GDM1 (cell line): ENCODE data around the gene GBP6.
"Not testable (repeated sequence)": the region's sequence is repeated elsewhere in the genome, so short reads cannot be mapped to it uniquely, and the experiment has no call there.

ENCODE experiments used
- DNase-seq: peaks from one replicate; lab custom pipeline; 2025; lab: John Stamatoyannopoulos, UW

GBP6 gene

GRCh38 chr1:89363638-89364536 lies at the start of gene GBP6:
TSS of gene GBP6 (plus strand) at chr1:89364059. CDS start at chr1:89368552, 4,493 bp downstream.
- no peak for DNase-seq

GRCh38 chr1:89322402-89322801 lies 41.5 kb upstream of the GBP6 start:
- no peak for DNase-seq

GRCh38 chr1:89331890-89332289 lies 32.0 kb upstream of the GBP6 start:
- no peak for DNase-seq

- no peak for DNase-seq
Observed at GRCh38 chr1:89332461-89332860, 31.4 kb upstream of the GBP6 start.

- DNase-seq: no peak
Observed at GRCh38 chr1:89335486-89335885, 28.4 kb upstream of the GBP6 start.

- no peak for DNase-seq
Observed at GRCh38 chr1:89337903-89338302, 26.0 kb upstream of the GBP6 start.

- DNase-seq: no peak
Observed at GRCh38 chr1:89339039-89339438, 24.8 kb upstream of the GBP6 start.

GRCh38 chr1:89345479-89345878 lies 18.4 kb upstream of the GBP6 start:
- not testable (repeated sequence) for DNase-seq

GRCh38 chr1:89347296-89347695 lies 16.6 kb upstream of the GBP6 start:
- no peak for DNase-seq

GRCh38 chr1:89350298-89350697 lies 13.6 kb upstream of the GBP6 start:
- no peak for DNase-seq

GRCh38 chr1:89351597-89352311 lies 12.1 kb upstream of the GBP6 start:
- DNase-seq: no peak

GRCh38 chr1:89352421-89352820 lies 11.4 kb upstream of the GBP6 start:
- no peak for DNase-seq

GRCh38 chr1:89354205-89354604 lies 9.7 kb upstream of the GBP6 start:
- DNase-seq: no peak

GRCh38 chr1:89355056-89355455 lies 8.8 kb upstream of the GBP6 start:
- DNase-seq: no peak

- no peak for DNase-seq
Observed at GRCh38 chr1:89356658-89357400, 7.0 kb upstream of the GBP6 start.

GRCh38 chr1:89358287-89358893 lies 5.5 kb upstream of the GBP6 start:
- peak; percentile 53 for DNase-seq

- no peak for DNase-seq
Observed at GRCh38 chr1:89360716-89361115, 3.1 kb upstream of the GBP6 start.

GRCh38 chr1:89361681-89362080 lies 2.2 kb upstream of the GBP6 start:
- DNase-seq: no peak

- no peak for DNase-seq
Observed at GRCh38 chr1:89363196-89363595, 663 bp upstream of the GBP6 start.

- no peak for DNase-seq
Observed at GRCh38 chr1:89364954-89365550, 1.2 kb downstream of the GBP6 start.

- no peak for DNase-seq
Observed at GRCh38 chr1:89367221-89367620, 3.4 kb downstream of the GBP6 start.

GRCh38 chr1:89369331-89369730 lies 5.5 kb downstream of the GBP6 start:
- no peak for DNase-seq
